Forelimb muscle (tissue), 1 donor: ENCODE measurements around the gene ZNF532. TPM values are rescaled to one million over a fixed set of nuclear protein-coding genes. Genes with fewer than 3 reads are reported as not detected.
"Not testable (repeated sequence)": the region's sequence is repeated elsewhere in the genome, so short reads cannot be mapped to it uniquely, and the experiment has no call there.

ENCODE experiments used
- DNase-seq: peaks from one replicate; pipeline ENCODE4 v3.0.0-alpha.2; 2013; ENCODE audit warnings: low read depth
- polyA plus RNA-seq: library from polyadenylated mRNA; unstranded; fragments of 120-200 nt; gene quantifications from one replicate; pipeline ENCODE4 v1.2.1, GENCODE V29; 2013; ENCODE audit not compliant: insufficient read length

The ZNF532 gene
- polyA plus RNA-seq, 1 donor = 54.2 TPM

DNA sequence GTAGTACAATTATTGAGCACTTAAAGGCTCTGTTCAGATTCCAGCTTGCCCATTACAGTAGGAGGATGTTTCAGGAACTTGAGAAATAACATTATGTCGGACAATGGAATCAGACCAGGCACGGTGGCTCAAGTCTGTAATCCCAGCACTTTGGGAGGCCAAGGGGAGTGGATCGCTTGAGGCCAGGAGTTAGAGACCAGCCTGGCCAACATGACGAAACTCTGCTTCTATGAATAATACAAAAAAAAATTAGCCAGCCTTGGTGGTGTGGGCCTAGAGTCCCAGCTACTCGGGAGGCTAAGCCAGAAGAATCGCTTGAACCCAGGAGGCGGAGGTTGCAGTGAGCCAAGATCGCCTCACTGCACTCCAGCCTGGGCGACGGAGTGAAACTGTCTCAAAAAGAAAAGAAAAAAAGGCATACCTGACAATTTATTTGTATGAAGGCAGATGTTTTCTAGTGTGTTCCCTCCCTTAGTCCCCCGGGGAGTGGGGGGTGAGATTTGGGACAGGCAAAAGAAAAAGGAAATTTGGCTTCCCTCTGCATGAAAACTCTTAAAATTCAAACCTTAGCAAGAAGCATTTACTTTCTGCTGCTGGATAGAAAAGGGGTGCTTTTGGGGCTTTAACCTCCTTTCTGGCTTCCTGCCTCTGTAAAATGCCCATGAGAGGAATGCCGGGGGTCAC lies 13.7 kb upstream of the ZNF532 start:
- DNase-seq = no peak

DNA sequence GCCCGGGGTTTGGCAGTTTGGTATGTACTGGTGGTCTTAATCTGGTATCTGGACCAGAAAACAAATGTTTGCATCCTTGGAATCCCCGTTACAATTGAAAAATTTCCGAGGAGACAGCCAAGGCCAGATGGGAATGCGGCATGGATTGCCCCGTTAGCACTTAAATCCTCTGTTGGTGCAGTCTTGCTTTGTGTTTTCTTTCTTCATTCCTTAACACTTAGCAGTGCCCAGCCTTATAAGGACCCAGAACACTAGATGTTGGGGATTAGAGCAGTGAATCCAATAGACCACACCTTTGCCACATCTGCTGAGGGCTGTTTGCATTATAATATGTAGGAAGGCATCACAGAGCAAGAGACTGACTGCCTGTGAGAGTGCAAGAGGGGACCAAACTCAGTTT lies 12.8 kb upstream of the ZNF532 start:
- DNase-seq = no peak

DNA sequence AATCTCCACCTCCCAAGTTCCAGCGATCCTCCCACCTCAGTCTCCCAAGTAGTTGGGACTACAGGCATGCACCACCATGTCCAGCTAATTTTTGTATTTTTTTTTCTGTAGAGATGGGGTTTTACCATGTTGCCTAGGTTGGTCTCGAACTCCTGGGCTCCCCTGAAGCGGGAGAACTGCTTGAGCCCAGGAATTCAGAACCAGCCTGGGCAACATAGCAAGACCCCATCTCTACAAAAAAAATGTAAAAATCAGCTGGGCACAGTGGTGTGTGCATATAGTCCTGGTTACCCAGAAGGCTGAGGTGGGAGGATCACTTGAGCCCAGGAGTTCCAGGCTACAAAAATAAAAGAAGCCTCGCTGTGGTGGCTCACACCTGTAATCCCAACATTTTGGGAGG lies 12.0 kb upstream of the ZNF532 start:
- DNase-seq = no peak

DNA sequence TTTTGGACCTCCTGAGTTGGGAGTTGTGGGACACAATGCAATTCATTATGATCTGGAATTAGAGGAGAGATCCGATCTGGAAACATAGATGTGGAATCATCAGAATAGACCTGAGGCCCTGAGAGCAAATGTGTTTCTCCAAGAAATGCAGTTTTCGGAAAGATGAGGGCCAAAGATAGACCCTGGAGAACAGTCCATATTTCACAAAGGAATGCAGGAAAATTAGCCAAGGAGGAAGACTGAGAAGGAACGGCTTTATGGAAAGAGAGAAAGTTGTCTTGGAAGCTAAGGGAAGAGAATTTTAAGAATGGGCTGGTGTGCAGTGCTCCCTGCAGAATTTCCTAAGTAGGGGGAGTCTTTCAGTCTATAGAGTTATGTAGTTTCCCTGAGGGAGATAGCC lies 11.1 kb upstream of the ZNF532 start:
- DNase-seq = no peak

DNA sequence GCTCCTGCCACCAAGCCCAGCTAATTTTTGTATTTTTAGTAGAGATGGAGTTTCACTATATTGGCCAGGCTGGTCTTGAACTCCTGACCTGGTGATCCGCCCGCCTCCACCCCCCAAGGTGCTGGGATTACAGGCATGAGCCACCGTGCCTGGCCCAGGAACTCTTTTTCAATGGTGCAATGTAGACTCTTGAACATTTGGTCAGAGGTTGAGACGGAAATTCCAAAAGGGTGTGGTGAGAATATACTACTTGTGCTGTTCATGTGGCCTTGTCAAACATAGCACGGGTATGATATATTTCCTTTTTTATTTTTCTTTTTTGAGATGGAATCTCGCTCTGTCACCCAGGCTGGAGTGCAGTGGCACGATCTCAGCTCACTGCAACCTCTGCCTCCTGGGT lies 9.2 kb upstream of the ZNF532 start:
- DNase-seq = not testable (repeated sequence)

DNA sequence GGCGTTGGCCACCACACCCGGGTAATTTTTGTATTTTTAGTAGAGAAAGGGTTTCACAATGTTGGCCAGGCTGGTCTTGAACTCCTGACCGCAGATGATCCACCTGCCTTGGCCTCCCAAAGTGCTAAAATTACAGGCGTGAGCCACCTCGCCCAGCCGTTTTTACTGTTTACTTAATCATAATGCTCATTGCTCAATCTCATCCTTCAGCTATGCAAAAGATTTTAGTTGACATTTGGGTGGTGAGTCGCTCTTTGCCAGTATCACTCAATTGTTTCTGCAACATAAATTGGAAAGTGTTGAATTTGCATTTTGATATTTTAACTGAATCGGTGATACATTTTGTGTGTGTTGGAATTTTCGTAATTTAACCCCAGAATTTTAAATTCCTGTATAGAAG lies 7.8 kb upstream of the ZNF532 start:
- no peak for DNase-seq

DNA sequence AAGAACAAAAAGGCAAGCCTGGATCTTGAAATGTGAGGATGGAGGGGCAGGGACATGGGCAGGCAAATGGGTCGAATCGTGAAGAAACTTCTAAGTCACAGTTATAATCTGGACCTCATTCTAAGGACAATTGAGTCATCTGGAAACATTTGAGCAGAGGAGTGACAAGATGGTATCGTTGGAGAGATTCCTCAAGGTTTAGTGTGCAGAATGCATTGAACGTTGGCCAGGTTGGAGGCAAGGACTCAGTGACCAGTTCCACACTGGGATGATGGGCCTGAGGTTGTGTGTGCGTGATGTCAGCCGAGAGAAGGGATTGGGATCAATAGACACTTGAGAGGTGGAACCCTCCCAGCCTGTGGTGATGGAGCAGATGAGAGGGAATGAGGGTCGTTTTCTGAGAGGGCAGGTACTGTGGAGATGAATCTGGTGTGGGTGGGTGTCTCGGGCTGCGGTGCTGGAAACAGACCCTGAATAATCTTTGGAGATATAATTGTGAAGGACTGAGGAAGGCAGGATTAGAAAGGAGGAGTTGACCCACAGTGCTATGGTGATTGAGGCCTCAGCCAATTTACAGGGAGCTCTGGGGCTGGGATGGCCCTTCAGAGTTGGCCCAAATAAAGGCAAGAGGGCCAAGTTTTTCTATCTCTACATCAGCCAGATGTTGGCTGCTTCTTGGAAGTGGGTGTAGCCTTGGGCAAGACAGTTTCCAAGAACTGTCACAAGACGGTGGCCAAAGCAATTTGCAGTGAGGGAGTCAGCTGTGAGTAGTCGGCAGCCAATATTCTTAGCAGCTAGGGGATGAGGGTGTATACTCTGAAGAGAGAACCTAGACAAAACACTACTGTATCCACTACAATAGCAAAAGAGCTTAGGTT lies 5.8 kb upstream of the ZNF532 start:
- no peak for DNase-seq

DNA sequence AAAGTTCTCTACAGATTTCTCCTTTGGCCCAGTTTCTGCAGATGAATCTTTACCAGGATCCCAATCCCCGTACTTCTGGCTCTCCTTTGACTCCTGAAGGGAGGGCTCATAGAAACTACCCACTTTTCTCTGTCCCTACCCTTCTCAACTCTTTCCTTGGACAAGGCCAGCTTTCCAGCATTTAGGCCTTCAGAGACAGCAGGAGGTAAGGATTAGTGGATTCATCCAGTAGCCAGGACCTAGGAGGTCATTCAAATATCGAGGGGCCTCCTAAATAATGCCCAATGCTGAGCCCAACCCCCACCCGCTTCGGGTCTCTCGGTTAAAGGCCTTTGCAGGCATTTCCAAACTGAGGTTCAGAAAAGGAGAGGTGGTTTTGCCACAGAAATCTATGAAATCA lies 4.8 kb upstream of the ZNF532 start:
- no peak for DNase-seq

DNA sequence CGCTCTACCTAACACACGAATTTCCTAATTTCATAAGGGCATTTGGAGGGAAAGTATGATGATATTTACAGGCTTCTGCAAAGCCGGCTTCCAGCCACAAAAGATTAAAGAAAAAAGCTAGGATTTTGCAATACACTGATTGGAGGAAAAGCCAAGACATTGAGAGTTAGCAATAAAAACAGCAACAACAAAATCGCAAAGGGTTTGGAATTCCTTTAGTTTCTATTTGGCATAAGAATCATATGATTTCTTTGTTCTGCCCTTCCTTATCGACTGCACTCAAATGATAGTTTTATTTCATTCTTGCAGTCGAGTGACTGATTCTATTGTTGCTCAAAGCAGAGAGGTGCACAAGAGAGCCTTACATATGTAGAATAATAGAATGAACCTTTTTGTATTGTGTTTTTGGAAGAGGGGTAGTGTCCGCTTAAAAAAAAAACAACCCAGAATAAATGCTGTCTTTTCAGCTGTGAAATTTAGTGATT lies 3.9 kb upstream of the ZNF532 start:
- DNase-seq = no peak

DNA sequence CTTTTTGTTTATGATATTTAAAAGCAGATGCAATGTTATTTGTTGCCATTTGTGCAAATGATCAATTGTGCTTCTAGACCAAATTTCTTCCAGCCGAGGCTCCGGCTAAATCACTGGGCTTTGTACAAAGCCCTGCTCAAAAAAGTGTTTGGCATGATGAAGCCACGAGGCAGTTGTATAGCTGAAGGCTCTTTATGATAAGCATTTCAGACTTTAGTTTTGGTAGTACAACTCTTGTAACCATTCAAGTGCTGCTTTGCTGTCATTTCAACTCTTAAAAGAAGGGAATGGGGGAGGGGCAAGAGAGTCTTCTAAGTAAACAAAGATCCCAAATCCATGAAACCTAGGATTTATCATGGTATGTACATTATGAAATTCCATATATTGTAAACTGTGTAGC lies 3.3 kb upstream of the ZNF532 start:
- no peak for DNase-seq

DNA sequence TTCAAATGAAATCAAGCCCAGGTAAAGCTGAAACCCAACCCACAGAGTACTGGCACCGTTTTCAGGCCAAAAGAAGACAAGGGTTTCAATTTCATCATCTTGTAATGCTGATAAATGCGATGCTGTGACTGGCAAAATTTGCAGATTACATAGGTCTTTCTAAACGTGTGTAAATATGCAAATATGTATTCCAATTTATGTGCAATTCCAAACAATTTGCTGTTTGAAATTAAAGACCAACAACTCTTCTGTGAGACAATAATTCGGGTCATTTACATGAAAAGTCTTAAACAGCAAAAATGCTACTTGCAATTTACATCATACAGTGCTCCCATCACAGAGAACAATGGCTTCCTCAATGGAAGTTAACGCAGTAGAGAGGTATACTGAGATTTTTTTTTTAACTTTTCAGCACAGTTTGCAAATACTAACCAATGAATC lies 2.8 kb upstream of the ZNF532 start:
- DNase-seq = no peak

DNA sequence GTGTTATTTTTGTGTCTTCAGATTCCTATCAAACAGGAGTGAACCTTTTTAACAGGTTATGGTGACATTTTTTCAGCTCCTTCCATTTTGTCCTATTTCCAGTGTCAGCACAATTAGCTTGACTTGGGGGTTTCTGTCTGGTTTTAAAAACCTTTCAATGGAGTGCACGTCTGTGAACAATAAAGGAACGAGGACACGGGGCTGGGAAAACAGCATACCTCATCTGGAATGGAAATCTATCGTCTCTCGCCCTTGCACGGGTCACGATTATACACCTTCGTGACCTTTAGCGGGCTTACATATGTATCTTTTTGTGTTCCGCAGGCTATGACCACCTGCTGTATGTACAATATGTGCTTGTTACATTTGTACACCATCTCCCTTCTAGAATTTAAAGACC lies 2.3 kb upstream of the ZNF532 start:
- DNase-seq = no peak

DNA sequence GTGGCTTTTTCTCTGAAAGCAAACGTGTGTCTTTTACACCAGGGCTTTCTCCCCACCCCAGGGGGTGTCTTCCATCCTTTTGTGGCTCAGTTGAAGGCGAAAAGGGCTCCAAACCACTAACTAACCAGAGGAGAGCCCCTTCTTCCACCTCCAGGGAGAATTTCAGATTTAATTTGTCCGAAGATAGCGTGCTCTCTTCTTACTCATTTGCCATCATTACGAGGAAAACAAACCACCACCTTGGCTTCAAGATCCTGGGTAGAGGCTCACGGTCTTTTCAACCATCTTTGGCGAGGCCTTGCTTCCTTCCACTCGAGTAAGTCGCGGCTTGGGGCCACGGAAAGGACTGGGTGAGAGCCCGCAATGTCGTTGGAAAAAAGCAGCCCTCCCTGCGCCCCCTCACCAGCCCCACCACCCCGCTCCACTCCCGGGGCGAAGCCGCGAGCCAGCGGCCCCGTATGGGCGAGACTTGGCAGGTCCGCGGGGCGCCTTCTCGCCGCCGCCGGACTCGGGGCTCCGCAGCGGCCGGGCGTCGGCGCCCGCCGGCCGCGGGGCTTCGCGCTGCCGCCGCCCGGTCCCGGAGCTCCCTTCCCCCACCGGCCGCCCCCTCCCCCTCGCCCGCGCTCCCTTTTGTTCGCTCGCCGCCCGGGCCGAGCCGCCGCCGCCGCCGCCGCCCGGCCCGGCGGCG lies 1.7 kb upstream of the ZNF532 start:
- no peak for DNase-seq

DNA sequence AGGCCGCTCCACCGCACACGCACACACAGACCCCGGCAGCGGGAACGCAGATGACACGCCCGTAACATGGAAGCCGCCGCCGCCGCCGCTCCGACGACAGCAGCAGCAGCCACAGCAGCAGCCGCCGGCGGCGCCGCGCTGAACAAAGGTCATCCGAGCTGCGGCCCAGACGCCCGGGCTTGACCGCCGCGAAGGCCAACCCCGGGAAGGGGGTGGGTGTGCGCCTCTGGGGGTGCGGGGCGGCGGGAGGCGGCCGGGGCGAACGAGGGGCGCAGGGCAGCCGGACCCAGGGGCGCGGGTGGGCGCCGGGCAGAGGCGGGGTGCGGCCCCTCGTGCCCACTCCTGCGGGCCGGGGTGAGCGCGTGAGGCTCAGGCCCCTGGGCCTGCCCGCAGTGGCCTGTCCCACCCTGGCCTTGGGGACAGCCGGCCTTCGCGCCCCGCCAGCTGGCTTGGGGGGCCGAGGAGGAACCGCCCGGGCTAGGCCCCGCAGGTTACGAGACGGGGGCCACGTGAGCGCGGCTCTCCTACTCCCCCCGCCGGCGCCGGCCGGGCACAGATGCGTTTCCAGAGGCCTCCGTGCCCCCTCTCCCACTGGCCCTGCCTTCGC lies 1.0 kb upstream of the ZNF532 start:
- no peak for DNase-seq

DNA sequence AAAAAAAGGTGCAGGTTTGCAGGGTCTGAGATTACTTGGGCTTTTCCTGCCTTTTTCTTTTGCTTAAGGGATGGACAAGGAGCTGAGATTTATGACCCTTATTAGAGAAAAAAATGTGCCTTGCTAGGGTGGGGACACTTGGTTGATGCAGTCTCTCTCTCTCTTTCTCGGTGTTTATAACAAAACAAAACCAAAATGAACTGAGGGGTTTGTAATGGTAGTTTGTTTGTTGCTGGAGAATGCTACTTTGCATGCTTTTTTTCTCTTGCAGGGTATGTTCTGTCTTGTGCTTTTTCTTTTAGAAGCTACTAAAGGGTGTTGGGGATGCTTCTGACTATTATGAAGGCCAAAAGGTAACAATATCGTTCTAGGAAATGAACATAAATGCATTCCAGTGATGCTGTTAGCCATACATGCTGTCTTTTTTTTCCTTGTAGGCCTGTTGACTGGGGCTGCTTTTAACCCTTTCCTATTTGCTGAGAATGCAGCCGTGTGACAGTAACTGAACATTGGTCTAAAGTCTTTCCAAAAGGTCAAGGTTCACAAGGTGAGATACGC lies 435 bp downstream of the ZNF532 start:
- DNase-seq = no peak

DNA sequence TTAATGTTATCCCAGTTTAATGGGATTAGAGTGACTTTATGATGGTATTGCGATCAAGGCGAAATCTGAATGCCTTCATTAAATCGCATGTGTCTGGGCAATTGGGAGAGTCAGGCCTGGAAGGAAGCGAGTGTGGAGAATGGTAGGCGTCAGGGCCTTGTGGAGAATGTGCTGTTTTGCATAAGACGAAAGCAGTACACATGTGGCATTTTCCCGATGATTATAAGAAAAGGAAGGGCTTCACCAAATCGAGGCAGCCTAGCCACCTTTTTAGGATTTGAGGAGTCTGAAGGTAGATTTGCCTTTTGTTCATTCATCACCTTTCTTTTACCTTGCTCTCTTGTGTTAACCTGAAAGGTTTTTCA lies 1.0 kb downstream of the ZNF532 start:
- no peak for DNase-seq

DNA sequence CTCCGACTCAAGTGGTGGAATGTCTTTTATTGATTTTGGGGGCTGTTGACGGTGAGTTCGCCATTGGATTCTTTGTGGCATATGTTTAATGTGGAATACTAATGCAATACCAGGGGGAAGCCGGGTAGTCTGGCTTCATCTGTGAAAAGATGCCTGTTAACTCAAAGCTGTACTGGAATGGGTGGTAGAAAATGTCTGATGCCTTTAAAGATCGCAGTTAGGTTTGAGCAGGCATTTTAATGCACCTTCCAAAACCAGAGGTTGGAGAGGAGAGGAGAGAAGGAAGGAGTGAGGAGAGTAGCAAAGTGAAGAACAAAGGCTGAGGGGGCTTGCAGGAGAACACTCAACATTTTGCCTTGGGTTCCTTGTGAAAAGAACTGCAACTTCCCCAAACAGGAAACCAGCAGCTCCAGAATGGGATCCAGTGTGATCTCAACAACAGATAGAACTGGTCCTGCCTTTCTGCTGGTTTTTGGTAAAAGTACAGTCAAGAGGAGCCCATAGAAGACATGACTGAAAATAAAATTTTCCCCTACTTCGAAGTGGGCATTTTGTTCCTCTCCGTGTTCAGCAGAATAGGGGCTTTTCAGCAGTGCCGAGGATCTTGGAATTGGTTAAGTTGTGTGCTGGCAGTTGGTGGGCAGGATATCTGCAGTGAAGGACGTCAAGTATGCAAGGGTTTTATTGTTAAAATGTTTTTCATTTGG lies 1.5 kb downstream of the ZNF532 start:
- DNase-seq = no peak

DNA sequence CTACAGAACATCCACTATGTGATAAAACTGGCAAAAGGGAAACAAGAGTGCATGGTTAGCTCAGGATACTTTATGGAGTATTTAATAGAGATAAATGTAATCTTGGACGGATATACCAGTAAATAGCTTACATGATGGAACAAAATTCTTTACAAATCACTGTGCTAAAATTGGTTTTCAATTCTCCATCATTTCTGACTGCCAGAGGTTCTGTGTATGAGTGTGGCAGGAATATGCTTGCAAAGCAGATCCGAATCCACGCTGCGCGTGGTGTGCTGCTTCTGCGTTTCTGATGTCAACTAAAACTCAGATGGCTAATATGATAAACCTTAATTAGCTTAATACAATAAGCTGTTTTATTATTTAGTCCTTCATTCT lies 2.1 kb downstream of the ZNF532 start:
- DNase-seq = no peak

DNA sequence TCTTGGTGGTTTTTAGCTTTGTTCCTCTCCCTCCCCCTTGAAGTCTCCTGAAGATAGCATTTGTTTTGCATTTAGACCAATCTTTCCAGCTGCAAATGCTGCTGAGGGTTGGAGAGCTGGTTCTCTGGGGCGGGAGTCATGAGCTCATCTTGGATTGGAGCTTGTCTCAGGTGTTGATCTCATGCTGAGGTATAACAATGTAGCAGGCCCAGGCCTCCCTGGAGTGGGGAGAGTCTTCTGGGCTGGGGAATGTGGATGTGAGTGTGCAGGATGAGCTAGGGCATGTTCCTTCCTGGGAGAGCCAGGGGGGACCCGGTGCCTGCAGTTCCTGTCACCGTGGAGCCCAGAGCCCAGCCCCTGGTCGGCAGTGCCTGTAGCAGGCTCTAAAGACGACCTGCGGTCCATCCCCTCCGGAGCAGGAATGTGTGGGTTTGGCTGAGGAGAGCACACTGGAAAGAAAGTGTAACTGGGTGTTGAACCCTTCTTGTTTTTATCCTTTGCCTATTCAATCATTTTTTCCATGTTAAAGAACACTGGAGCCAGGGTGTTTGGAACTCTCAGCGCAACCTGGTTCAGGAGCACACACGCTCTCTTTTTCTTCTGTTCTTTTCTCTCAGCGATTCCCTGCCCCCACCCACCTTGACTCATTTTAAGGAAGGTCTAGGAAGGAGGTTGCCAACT lies 2.7 kb downstream of the ZNF532 start:
- DNase-seq = no peak

DNA sequence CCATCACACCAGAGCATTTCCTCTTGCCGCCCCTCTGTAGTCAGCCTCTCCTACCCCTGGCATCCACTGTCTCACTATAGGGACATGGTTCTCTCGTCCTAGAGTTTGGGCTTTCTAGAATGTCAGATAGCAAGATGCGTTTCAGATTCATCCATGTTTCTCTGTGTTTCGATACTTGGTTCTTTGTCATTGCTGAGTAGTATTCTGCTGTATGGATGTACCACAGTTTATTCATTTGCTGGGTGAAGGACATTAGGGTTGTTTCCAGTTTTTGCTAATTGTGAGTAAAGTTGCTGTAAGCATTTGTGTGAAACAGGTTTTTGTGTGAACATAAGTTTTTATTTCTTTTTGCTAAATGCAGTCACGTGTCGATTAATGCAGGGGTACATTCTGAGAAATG lies 3.8 kb downstream of the ZNF532 start:
- DNase-seq = no peak

DNA sequence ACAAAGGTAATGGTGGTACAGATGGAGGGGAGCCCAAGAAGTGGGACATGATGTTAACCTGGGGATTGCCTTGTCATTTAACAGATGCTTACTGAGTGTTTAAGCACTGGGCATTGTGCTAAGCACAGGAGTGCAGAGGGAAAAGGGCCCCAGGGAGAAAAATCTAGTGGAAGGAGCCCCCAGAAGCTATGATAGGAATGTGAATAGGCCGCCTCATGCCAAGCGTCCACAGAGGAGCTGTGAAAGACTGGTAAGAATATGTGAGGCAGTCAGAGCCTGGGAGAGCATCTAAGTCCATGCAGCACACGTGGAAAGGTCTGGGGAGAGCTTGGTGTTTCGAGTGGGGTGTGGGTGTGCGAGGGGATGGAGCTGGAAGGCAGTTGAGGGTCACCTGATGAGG lies 5.5 kb downstream of the ZNF532 start:
- no peak for DNase-seq
